Measurements from ENCODE around the gene MIOS.
A peak's percentile ranks its signal among the peaks of the same experiment; 100 is the strongest.

The MIOS gene

DNA sequence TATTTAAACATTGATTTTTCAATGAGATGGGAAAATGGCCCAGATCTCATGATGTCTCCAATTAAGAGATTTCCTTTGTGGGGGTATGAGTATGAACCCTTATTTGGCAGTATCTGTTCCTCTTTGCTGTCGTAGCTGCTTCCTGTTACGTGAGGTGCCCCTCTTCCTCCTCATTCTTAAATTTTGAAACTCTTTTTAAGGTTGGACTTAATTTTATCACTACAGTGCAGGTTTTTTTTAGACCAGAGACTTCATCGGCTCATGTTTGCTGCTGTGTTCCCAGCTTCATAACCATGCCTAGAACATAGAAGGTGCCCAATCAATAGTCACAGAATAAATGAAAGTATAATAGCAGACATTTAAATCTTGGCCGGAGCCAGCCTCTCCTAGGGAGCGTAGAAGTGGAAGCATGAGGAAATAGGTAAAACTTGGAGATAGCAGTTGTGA lies 2.4 kb downstream of the MIOS start:
- Histone ChIP-seq H2AFZ (ENCODE audit: low read depth) (no peak overlapping the region), H4K20me1 (ENCODE audit: insufficient read depth) (no peaks in the 10 kb centered on the region), H3K9ac (no peak overlapping the region), H3K36me3 (ENCODE audit: insufficient read depth) (no peaks in the 10 kb centered on the region), H3K4me2 (peak overlapping the region; percentile 83; the same call in 1 of the 2 replicates), H3K27me3 (ENCODE audit: insufficient read depth, low read depth) (no peaks in the 10 kb centered on the region), H3K27ac (no peak overlapping the region), H3K4me1 (ENCODE audit: low read depth, poor library complexity, severe bottlenecking) (peaks cover 30% of the 10 kb centered on the region), H3K4me3 (IDR thresholded peaks at IDR 0.05; ENCODE audit: insufficient read depth, low read depth, low read length) (no peak overlapping the region), H3K79me2 (ENCODE audit: insufficient read depth, low read depth) (peaks cover 19% of the 10 kb centered on the region; the same call in 1 of the 2 replicates)
- TF ChIP-seq, protein P1, sequence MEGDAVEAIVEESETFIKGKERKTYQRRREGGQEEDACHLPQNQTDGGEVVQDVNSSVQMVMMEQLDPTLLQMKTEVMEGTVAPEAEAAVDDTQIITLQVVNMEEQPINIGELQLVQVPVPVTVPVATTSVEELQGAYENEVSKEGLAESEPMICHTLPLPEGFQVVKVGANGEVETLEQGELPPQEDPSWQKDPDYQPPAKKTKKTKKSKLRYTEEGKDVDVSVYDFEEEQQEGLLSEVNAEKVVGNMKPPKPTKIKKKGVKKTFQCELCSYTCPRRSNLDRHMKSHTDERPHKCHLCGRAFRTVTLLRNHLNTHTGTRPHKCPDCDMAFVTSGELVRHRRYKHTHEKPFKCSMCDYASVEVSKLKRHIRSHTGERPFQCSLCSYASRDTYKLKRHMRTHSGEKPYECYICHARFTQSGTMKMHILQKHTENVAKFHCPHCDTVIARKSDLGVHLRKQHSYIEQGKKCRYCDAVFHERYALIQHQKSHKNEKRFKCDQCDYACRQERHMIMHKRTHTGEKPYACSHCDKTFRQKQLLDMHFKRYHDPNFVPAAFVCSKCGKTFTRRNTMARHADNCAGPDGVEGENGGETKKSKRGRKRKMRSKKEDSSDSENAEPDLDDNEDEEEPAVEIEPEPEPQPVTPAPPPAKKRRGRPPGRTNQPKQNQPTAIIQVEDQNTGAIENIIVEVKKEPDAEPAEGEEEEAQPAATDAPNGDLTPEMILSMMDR (conservative IDR thresholded peaks at IDR 0.05; ENCODE audit: low read depth, low read length) = no peak

DNA sequence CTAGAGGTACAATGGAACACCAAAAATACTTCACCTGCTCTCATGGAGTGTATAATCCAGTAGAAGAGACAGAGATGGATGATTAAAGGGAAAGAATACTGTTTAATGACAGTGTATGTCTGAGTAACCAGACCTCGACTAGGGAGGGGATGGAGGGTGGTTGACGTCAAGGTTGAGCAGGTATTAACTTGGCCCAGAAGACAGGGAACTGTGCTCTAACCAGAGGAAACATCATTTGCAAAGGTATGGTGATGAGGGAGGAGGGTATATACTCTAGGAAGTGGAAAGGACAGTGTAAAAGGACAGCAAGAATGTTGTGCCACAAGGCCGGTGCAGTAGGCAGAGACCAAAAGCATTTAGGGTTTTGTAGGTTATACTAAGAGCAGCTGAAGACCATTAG lies 2.9 kb downstream of the MIOS start:
- no peak overlapping the region for H3K9ac ChIP-seq
- no peak overlapping the region for H3K4me3 ChIP-seq (IDR thresholded peaks at IDR 0.05; ENCODE audit: insufficient read depth, low read depth, low read length)
- H3K36me3 ChIP-seq (ENCODE audit: insufficient read depth) = no peaks in the 10 kb centered on the region
- TF ChIP-seq, protein P1 (conservative IDR thresholded peaks at IDR 0.05; ENCODE audit: low read depth, low read length) = no peak
- no peak overlapping the region for H3K4me2 ChIP-seq
- H2AFZ ChIP-seq (ENCODE audit: low read depth) = no peak overlapping the region
- H3K4me1 ChIP-seq (ENCODE audit: low read depth, poor library complexity, severe bottlenecking) = peaks cover 30% of the 10 kb centered on the region
- H3K27me3 ChIP-seq (ENCODE audit: insufficient read depth, low read depth) = no peaks in the 10 kb centered on the region
- no peaks in the 10 kb centered on the region for H4K20me1 ChIP-seq (ENCODE audit: insufficient read depth)
- peaks cover 19% of the 10 kb centered on the region; the same call in 1 of the 2 replicates for H3K79me2 ChIP-seq (ENCODE audit: insufficient read depth, low read depth)
- no peak overlapping the region for H3K27ac ChIP-seq

GRCh38 chr7:7570584-7570983 lies 3.9 kb downstream of the MIOS start:
- Histone ChIP-seq H3K27me3 (ENCODE audit: insufficient read depth, low read depth) (no peaks in the 10 kb centered on the region), H3K27ac (no peak overlapping the region), H3K9ac (no peak overlapping the region), H3K4me1 (ENCODE audit: low read depth, poor library complexity, severe bottlenecking) (peaks cover 30% of the 10 kb centered on the region), H3K79me2 (ENCODE audit: insufficient read depth, low read depth) (peaks cover 19% of the 10 kb centered on the region; the same call in 1 of the 2 replicates), H2AFZ (ENCODE audit: low read depth) (no peak overlapping the region), H4K20me1 (ENCODE audit: insufficient read depth) (no peaks in the 10 kb centered on the region), H3K4me3 (IDR thresholded peaks at IDR 0.05; ENCODE audit: insufficient read depth, low read depth, low read length) (no peak overlapping the region), H3K36me3 (ENCODE audit: insufficient read depth) (no peaks in the 10 kb centered on the region), H3K4me2 (no peak overlapping the region)
- TF ChIP-seq, protein P1 (conservative IDR thresholded peaks at IDR 0.05; ENCODE audit: low read depth, low read length) = no peak

DNA sequence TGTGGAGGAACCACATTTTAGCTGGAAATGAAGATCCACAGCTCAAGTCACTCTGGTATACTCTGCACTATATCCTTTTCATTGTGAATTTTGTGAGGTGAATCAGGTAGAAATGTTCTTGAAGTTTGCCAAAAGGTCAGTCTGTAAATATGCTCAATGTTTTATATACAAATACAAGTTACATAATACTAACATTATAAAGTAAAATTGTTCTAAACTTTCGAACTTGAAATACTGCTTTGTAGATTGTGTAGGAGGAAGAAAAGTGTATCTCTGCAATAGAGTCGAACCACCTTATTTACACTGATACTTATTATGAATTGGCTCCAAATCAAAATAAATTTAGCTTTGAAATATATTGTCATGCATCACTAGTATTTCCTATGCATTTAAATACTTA lies 7.0 kb downstream of the MIOS start:
- Histone ChIP-seq H3K4me2 (no peak overlapping the region), H3K36me3 (ENCODE audit: insufficient read depth) (no peaks in the 10 kb centered on the region), H3K27ac (no peak overlapping the region), H3K79me2 (ENCODE audit: insufficient read depth, low read depth) (peaks cover 7% of the 10 kb centered on the region; the same call in 1 of the 2 replicates), H2AFZ (ENCODE audit: low read depth) (no peak overlapping the region), H3K9ac (no peak overlapping the region), H3K4me3 (IDR thresholded peaks at IDR 0.05; ENCODE audit: insufficient read depth, low read depth, low read length) (no peak overlapping the region), H4K20me1 (ENCODE audit: insufficient read depth) (no peaks in the 10 kb centered on the region), H3K27me3 (ENCODE audit: insufficient read depth, low read depth) (no peaks in the 10 kb centered on the region), H3K4me1 (ENCODE audit: low read depth, poor library complexity, severe bottlenecking) (peaks cover 22% of the 10 kb centered on the region)
- TF ChIP-seq, protein P1 (conservative IDR thresholded peaks at IDR 0.05; ENCODE audit: low read depth, low read length) = no peak
